ENCODE measurements around the gene FBXO3. TPM values are rescaled to one million over a fixed set of nuclear protein-coding genes. Genes with fewer than 3 reads are reported as not detected.

FBXO3 gene
- total RNA-seq, 1 experiment from 2014 or later: 18.9 TPM

DNA sequence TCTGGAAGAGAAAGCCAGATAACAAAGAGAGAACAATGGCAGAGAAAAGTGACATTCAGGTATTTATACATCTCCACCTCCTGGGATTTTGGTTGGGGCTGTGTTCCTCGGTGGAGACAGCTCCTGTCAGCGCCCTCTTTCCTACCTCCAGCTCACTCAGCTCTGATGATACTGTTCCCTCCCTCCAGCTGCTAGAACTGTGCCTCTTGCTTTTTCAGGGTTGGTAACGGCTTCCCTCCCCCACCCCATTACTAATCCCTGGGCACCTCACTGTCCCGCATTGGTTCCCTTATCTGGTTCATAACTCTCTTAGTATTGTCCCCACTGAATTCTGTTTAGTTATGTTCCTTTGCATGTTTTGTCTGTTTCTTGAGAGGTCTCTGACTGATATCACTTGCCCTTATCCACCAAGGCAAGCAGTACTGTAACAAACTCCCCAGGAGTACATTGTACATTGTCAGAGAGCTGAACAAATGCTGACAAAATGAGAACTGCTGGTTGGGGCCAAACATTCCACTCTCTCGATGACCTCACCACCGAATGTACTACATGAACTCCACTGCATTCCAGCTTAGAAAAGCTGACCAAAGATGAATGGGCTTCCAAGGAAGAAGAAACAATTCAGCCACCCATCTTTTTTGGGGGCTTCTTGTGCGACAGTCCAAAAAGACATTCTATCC lies 5.7 kb upstream of the FBXO3 start:
- no peak for DNase-seq
- H2BK120ac ChIP-seq (ENCODE audit: low read depth, low read length, poor library complexity, severe bottlenecking): no peak overlapping the region
- 0 out of 7 replicates have a peak overlapping the region, but pooled peaks of 1 of the 3 experiments have one; percentile 1 for H3K27ac Mint-ChIP-seq

More for the DNA sequence above, 5.7 kb upstream of the FBXO3 start:
- H4K8ac ChIP-seq (replicated peaks; ENCODE audit: insufficient read length, low read depth, low read length): no peak overlapping the region
- no peak overlapping the region for H2BK15ac ChIP-seq (ENCODE audit: low read depth, low read length)
- no peak overlapping the region for H3K27ac ChIP-seq (ENCODE audit: insufficient read length, low read depth, low read length)
- peaks cover 6% of the 10 kb centered on the region for H3K4me1 ChIP-seq (ENCODE audit: insufficient read depth, low read length)
- no peak overlapping the region for H3K14ac ChIP-seq (ENCODE audit: insufficient read depth, low read length)
- no peak overlapping the region for H3K9ac ChIP-seq (ENCODE audit: extremely low read depth, insufficient read length, low read length)
- no peak overlapping the region for H3K23ac ChIP-seq (ENCODE audit: insufficient read length, low read depth, low read length)
- H3T11ph ChIP-seq (ENCODE audit: low read length): no peak overlapping the region
- H3K18ac ChIP-seq (ENCODE audit: insufficient read length, low read depth, low read length): no peak overlapping the region
- TF ChIP-seq, protein P1, sequence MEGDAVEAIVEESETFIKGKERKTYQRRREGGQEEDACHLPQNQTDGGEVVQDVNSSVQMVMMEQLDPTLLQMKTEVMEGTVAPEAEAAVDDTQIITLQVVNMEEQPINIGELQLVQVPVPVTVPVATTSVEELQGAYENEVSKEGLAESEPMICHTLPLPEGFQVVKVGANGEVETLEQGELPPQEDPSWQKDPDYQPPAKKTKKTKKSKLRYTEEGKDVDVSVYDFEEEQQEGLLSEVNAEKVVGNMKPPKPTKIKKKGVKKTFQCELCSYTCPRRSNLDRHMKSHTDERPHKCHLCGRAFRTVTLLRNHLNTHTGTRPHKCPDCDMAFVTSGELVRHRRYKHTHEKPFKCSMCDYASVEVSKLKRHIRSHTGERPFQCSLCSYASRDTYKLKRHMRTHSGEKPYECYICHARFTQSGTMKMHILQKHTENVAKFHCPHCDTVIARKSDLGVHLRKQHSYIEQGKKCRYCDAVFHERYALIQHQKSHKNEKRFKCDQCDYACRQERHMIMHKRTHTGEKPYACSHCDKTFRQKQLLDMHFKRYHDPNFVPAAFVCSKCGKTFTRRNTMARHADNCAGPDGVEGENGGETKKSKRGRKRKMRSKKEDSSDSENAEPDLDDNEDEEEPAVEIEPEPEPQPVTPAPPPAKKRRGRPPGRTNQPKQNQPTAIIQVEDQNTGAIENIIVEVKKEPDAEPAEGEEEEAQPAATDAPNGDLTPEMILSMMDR (conservative IDR thresholded peaks at IDR 0.05): no peak
- H3K56ac ChIP-seq (ENCODE audit: insufficient read length, low read depth, low read length): no peak overlapping the region
- no CpG with 5 or more reads among the region's 7 CpGs for WGBS (ENCODE audit: extremely low coverage, insufficient read length, low lambda C conversion rate)
- H2BK20ac ChIP-seq (ENCODE audit: low read depth, low read length, poor library complexity, severe bottlenecking): no peak overlapping the region
- H4K91ac ChIP-seq (ENCODE audit: insufficient read length, low read depth, low read length): no peak overlapping the region
- peaks cover 32% of the 10 kb centered on the region for H3K27me3 Mint-ChIP-seq (ENCODE audit: low read depth)
- H3K79me1 ChIP-seq (ENCODE audit: insufficient read depth, low read depth, low read length, poor library complexity, severe bottlenecking): no peaks in the 10 kb centered on the region
- no peak overlapping the region for H3K4me2 ChIP-seq (ENCODE audit: insufficient read depth, insufficient read length, low read length)
- no peaks in the 10 kb centered on the region for H3K9me3 ChIP-seq (ENCODE audit: control insufficient read depth, low read depth, low read length)
- no peak overlapping the region for H2BK5ac ChIP-seq (ENCODE audit: insufficient read length, low read length)
- no peak overlapping the region for H4K5ac ChIP-seq (ENCODE audit: insufficient read length, low read depth, low read length)
- no peaks in the 10 kb centered on the region for H4K20me1 ChIP-seq (ENCODE audit: control insufficient read depth, insufficient read depth, insufficient read length)
- H3K23me2 ChIP-seq (ENCODE audit: insufficient read length, low read depth, low read length, poor library complexity, severe bottlenecking): no peaks in the 10 kb centered on the region
- peaks cover 5% of the 10 kb centered on the region; the same call in 1 of the 2 replicates for H3K27me3 ChIP-seq (ENCODE audit: insufficient read depth, low read length)
- peaks cover 31 to 37% of the 10 kb centered on the region in 2 experiments for H3K4me1 Mint-ChIP-seq
- H3K4me3 Mint-ChIP-seq: no peak overlapping the region; a peak in 1 of 5 replicates
- H2AFZ ChIP-seq (ENCODE audit: low read length): no peak overlapping the region
- no peaks in the 10 kb centered on the region for H3K79me2 ChIP-seq (ENCODE audit: insufficient read depth, low read length)
- H3K9me3 Mint-ChIP-seq: no peaks in the 10 kb centered on the region
- no peak overlapping the region for H3K4ac ChIP-seq (ENCODE audit: low read depth, low read length)
- no peaks in the 10 kb centered on the region for H3K36me3 Mint-ChIP-seq (ENCODE audit: insufficient read depth in 1 of 3, low read depth in 3 of 3)
- H2BK12ac ChIP-seq (ENCODE audit: insufficient read length, low read depth, low read length): no peak overlapping the region
- no peak overlapping the region for H2AK5ac ChIP-seq (ENCODE audit: insufficient read length, low read length)

All from H9 (cell line).